K562 (cell line): Measurements from ENCODE around the gene ACHE. TPM values are rescaled to one million over a fixed set of nuclear protein-coding genes. Genes with fewer than 3 reads are reported as not detected.
A peak's percentile ranks its signal among the peaks of the same experiment; 100 is the strongest.

Experiments
- ATF1 ChIP-seq, 2 experiments: fragments of 450-650 bp in 1 of 2; IDR thresholded peaks; 2 replicates each; pipeline ENCODE4 v1.6.1; 2016; ENCODE audit warnings: missing compliant biosample characterization in 1 of 2, missing genetic modification characterization in 1 of 2
- CREB1 ChIP-seq, 2 experiments: sonication (generic) in 1 of 2; formaldehyde crosslinking in 1 of 2; IDR thresholded peaks; 2 replicates each; pipeline versions ENCODE4 v1.6.1 to v1.8.0; 2012 to 2022; ENCODE audit warnings: inconsistent platforms in 1 of 2, mild to moderate bottlenecking in 1 of 2, missing genetic modification reagents in 1 of 2, moderate library complexity in 1 of 2
- KAT2B ChIP-seq: IDR thresholded peaks from one replicate; pipeline ENCODE4 v1.6.1; 2012; ENCODE audit warnings: low read depth, mild to moderate bottlenecking, control low read depth, inconsistent platforms, low read length, moderate library complexity
- KLF13 ChIP-seq: fragments of 450-650 bp; IDR thresholded peaks from 2 replicates; pipeline ENCODE4 v1.6.1; 2016; ENCODE audit warnings: missing genetic modification characterization, low read depth, mild to moderate bottlenecking, missing compliant biosample characterization, moderate library complexity, borderline replicate concordance
- MYNN ChIP-seq, 2 experiments: sonication (generic); formaldehyde crosslinking in 1 of 2; IDR thresholded peaks; 2 replicates each; pipeline versions ENCODE4 v1.5.0 to v1.6.1; 2016 to 2020; ENCODE audit warnings: antibody characterized with exemption in 1 of 2, missing genetic modification reagents in 1 of 2
- RHOXF2B ChIP-seq: fragments of 250-450 bp; sonication (Bioruptor Pico); conservative IDR thresholded peaks from 2 replicates; pipeline ENCODE4 v1.5.1; 2021
- SNIP1 ChIP-seq: fragments of 450-650 bp; IDR thresholded peaks from 2 replicates; pipeline ENCODE4 v1.7.1; 2017; ENCODE audit warnings: low read depth, mild to moderate bottlenecking
- STAG1 ChIP-seq: sonication (generic); formaldehyde crosslinking; IDR thresholded peaks from 2 replicates; pipeline ENCODE4 v1.5.0; 2020; ENCODE audit warnings: missing genetic modification reagents, borderline replicate concordance
- TAF15 ChIP-seq: fragments of 200-400 bp; formaldehyde crosslinking; IDR thresholded peaks from 2 replicates; pipeline ENCODE4 v1.6.1; 2017; ENCODE audit warnings: mild to moderate bottlenecking, low read depth, low read length, moderate library complexity
- TARDBP ChIP-seq: fragments of 450-650 bp; IDR thresholded peaks from 2 replicates; pipeline ENCODE4 v1.6.1; 2016
- YBX1 ChIP-seq: fragments of 450-650 bp; IDR thresholded peaks from 2 replicates; pipeline ENCODE4 v1.7.1; 2016; ENCODE audit warnings: mild to moderate bottlenecking
- ZNF444 ChIP-seq: fragments of 250-450 bp; sonication (Bioruptor Pico); IDR thresholded peaks from 2 replicates; pipeline ENCODE4 v1.4.0; 2020; ENCODE audit warnings: mild to moderate bottlenecking, moderate library complexity
- ZNF57 ChIP-seq: fragments of 450-650 bp; formaldehyde crosslinking; IDR thresholded peaks from 2 replicates; pipeline ENCODE4 v1.4.0; 2020; ENCODE audit warnings: mild to moderate bottlenecking, moderate library complexity
- polyA plus RNA-seq, 8 experiments: library from polyadenylated mRNA; depleted of rRNA in 4 of 8; stranded (reverse) in 5 of 8; unstranded in 3 of 8; fragments of >200 nt; fragmentation: Nextera tagmentation in 2 of 8; fragmentation: Illumina TruSeq in 1 of 8; extraction: Ambion mirVana in 2 of 8; extraction: Trizol in 1 of 8; gene quantifications; 2 replicates each; pipeline versions ENCODE4 v1.2.1 to v1.2.3, GENCODE V29; 2011 to 2014; ENCODE audit warnings: inconsistent platforms in 1 of 8, missing spikeins in 1 of 8
- total RNA-seq, 7 experiments: library from RNA; depleted of rRNA in 6 of 7; stranded (reverse); fragments of >200 nt in 6 of 7; fragmentation: Illumina TruSeq in 2 of 7; extraction: Trizol in 2 of 7; gene quantifications; 2 replicates each; pipeline versions ENCODE4 v1.2.1 to v1.2.3, GENCODE V29; 2011 to 2021; ENCODE audit warnings: low replicate concordance in 1 of 7
- TF ChIP-seq, protein P1 (sequence below), 2 experiments: fragments of 250-450 bp in 1 of 2; fragments of 450-650 bp in 1 of 2; sonication (Bioruptor Pico) in 1 of 2; IDR thresholded peaks; 2 replicates each; pipeline versions ENCODE4 v1.6.1 to v1.8.0; 2016 to 2021; ENCODE audit warnings: mild to moderate bottlenecking in 2 of 2, moderate library complexity in 2 of 2, missing compliant biosample characterization in 1 of 2, missing genetic modification characterization in 1 of 2
- TF ChIP-seq, protein P2 (sequence below): fragments of 250-450 bp; sonication (Bioruptor Pico); IDR thresholded peaks from 2 replicates; pipeline ENCODE4 v1.5.0; 2021; ENCODE audit warnings: mild to moderate bottlenecking, borderline replicate concordance
- TF ChIP-seq, protein P3 (sequence below): sonication (generic); formaldehyde crosslinking; IDR thresholded peaks from 2 replicates; pipeline ENCODE4 v1.8.0; 2023; ENCODE audit warnings: missing genetic modification reagents, mild to moderate bottlenecking, borderline replicate concordance
- TF ChIP-seq, protein P4 (sequence below): fragments of 450-650 bp; formaldehyde crosslinking; conservative IDR thresholded peaks from 2 replicates; pipeline ENCODE4 v1.4.0; 2022; ENCODE audit warnings: mild to moderate bottlenecking, missing genetic modification characterization

The ACHE gene
- total and polyA plus RNA-seq, 9 of the 15 experiments (the other 6 are each of a cell fraction or from before 2014, with no cell fraction given), result 0.04 to 8.8 (median 1.9) TPM

DNA sequence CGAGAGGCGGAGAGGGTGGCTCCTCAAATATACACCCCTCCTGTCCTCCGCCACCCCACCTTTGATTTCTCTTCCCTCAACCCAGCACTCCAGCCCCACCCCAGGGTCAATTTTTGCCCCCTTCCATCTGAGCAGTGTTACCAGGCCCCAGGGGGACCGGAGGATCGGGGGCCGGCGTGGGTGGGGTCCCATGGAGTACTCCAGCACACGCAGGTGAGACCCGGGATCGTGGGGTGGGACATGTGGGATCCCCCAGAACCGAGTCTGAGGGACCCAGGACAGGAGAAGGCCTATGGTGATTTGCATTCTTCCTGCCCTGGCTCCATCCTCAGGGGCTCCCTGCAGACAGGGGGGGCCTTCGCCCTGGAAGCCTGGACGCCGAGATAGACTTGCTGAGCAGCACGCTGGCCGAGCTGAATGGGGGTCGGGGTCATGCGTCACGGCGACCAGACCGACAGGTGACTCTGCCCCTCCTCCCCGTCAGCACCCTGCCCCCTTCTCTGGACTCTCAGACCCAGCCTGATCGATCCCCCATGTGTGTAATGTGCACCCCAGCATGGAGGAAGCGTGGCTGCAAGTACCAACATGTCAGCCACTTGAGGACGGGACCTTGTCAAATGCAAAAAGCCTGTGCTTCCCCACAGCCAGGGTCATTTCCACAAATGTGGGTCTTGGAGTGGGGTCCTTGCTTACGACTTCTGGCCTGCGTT lies 27.8 kb downstream of the ACHE start (continued):
- no peak for TF ChIP-seq CREB1 (IDR thresholded peaks at IDR 0.05)
- TF ChIP-seq CREB1 (CRISPR knock-in tag; IDR thresholded peaks at IDR 0.05), result 0 out of 2 replicates have a peak, but pooled peaks have one; percentile 47
- TF ChIP-seq STAG1 (CRISPR knock-in tag), result no peak
- no peak for TF ChIP-seq ATF1 (CRISPR knock-in tag; IDR thresholded peaks at IDR 0.05)
- no peak for TF ChIP-seq ATF1 (tag; IDR thresholded peaks at IDR 0.05)
- TF ChIP-seq TAF15, result no peak
- TF ChIP-seq, protein P1, sequence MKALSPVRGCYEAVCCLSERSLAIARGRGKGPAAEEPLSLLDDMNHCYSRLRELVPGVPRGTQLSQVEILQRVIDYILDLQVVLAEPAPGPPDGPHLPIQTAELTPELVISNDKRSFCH (CRISPR knock-in tag; IDR thresholded peaks at IDR 0.05), result no peak
- TF ChIP-seq, protein P1 (tag; IDR thresholded peaks at IDR 0.05), result no peak
- TF ChIP-seq TARDBP, result no peak
- no peak for TF ChIP-seq KLF13 (tag)
- TF ChIP-seq ZNF444 (CRISPR knock-in tag), result no peak
- no peak for TF ChIP-seq MYNN (IDR thresholded peaks at IDR 0.05)
- no peak for TF ChIP-seq MYNN (CRISPR knock-in tag; IDR thresholded peaks at IDR 0.05)
- TF ChIP-seq, protein P2, sequence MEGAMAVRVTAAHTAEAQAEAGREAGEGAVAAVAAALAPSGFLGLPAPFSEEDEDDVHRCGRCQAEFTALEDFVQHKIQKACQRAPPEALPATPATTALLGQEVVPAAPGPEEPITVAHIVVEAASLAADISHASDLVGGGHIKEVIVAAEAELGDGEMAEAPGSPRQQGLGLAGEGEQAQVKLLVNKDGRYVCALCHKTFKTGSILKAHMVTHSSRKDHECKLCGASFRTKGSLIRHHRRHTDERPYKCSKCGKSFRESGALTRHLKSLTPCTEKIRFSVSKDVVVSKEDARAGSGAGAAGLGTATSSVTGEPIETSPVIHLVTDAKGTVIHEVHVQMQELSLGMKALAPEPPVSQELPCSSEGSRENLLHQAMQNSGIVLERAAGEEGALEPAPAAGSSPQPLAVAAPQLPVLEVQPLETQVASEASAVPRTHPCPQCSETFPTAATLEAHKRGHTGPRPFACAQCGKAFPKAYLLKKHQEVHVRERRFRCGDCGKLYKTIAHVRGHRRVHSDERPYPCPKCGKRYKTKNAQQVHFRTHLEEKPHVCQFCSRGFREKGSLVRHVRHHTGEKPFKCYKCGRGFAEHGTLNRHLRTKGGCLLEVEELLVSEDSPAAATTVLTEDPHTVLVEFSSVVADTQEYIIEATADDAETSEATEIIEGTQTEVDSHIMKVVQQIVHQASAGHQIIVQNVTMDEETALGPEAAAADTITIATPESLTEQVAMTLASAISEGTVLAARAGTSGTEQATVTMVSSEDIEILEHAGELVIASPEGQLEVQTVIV (CRISPR knock-in tag), result no peak
- TF ChIP-seq, protein P3, sequence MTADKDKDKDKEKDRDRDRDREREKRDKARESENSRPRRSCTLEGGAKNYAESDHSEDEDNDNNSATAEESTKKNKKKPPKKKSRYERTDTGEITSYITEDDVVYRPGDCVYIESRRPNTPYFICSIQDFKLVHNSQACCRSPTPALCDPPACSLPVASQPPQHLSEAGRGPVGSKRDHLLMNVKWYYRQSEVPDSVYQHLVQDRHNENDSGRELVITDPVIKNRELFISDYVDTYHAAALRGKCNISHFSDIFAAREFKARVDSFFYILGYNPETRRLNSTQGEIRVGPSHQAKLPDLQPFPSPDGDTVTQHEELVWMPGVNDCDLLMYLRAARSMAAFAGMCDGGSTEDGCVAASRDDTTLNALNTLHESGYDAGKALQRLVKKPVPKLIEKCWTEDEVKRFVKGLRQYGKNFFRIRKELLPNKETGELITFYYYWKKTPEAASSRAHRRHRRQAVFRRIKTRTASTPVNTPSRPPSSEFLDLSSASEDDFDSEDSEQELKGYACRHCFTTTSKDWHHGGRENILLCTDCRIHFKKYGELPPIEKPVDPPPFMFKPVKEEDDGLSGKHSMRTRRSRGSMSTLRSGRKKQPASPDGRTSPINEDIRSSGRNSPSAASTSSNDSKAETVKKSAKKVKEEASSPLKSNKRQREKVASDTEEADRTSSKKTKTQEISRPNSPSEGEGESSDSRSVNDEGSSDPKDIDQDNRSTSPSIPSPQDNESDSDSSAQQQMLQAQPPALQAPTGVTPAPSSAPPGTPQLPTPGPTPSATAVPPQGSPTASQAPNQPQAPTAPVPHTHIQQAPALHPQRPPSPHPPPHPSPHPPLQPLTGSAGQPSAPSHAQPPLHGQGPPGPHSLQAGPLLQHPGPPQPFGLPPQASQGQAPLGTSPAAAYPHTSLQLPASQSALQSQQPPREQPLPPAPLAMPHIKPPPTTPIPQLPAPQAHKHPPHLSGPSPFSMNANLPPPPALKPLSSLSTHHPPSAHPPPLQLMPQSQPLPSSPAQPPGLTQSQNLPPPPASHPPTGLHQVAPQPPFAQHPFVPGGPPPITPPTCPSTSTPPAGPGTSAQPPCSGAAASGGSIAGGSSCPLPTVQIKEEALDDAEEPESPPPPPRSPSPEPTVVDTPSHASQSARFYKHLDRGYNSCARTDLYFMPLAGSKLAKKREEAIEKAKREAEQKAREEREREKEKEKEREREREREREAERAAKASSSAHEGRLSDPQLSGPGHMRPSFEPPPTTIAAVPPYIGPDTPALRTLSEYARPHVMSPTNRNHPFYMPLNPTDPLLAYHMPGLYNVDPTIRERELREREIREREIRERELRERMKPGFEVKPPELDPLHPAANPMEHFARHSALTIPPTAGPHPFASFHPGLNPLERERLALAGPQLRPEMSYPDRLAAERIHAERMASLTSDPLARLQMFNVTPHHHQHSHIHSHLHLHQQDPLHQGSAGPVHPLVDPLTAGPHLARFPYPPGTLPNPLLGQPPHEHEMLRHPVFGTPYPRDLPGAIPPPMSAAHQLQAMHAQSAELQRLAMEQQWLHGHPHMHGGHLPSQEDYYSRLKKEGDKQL, result 0 out of 2 replicates have a peak, but pooled peaks have one; percentile 51
- TF ChIP-seq RHOXF2B (CRISPR knock-in tag), result no peak
- no peak for TF ChIP-seq SNIP1
- TF ChIP-seq KAT2B, result no peak
- TF ChIP-seq, protein P4, sequence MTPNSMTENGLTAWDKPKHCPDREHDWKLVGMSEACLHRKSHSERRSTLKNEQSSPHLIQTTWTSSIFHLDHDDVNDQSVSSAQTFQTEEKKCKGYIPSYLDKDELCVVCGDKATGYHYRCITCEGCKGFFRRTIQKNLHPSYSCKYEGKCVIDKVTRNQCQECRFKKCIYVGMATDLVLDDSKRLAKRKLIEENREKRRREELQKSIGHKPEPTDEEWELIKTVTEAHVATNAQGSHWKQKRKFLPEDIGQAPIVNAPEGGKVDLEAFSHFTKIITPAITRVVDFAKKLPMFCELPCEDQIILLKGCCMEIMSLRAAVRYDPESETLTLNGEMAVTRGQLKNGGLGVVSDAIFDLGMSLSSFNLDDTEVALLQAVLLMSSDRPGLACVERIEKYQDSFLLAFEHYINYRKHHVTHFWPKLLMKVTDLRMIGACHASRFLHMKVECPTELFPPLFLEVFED, result no peak
- TF ChIP-seq ZNF57, result no peak
- no peak for TF ChIP-seq YBX1
